Measurements from ENCODE around the gene CHRNG. TPM values are rescaled to one million over a fixed set of nuclear protein-coding genes. Genes with fewer than 3 reads are reported as not detected.

CHRNG gene
- total RNA-seq, 1 experiment from 2014 or later = not detected

- in situ Hi-C loops (cut with HindIII; ENCODE audit: low sequenced_read_pairs) = no loop called here
- no peak for DNase-seq (ENCODE audit: low spot score)
These were observed 54.5 kb downstream of the CHRNG start for GRCh38 chr2:232593982-232594381.

Other genes starting within 250 kb of the CHRNG start
- 6.2 and 9.0 TPM in 2 replicates for gene ALPP, start 160.9 kb upstream of the CHRNG start, total RNA-seq (2014; rRNA removed; shearing (Covaris generic))
- gene ALPG, start 132.8 kb upstream of the CHRNG start, total RNA-seq (2014; rRNA removed; shearing (Covaris generic)) = 203 and 218 TPM in 2 replicates
- gene ALPI, start 83.5 kb upstream of the CHRNG start, total RNA-seq (2014; rRNA removed; shearing (Covaris generic)) = not detected in 2 replicates
- 9.6 and 11.9 TPM in 2 replicates for gene ECEL1, start 51.9 kb upstream of the CHRNG start, total RNA-seq (2014; rRNA removed; shearing (Covaris generic))
- not detected in 2 replicates for gene PRSS56, start 19.3 kb upstream of the CHRNG start, total RNA-seq (2014; rRNA removed; shearing (Covaris generic))
- gene CHRND, start 13.5 kb upstream of the CHRNG start, total RNA-seq (2014; rRNA removed; shearing (Covaris generic)) = not detected in 2 replicates
- 5.2 and 7.4 TPM in 2 replicates for gene TIGD1, start 10.9 kb downstream of the CHRNG start, total RNA-seq (2014; rRNA removed; shearing (Covaris generic))
- gene EIF4E2, start 11.0 kb downstream of the CHRNG start, total RNA-seq (2014; rRNA removed; shearing (Covaris generic)) = 117 and 140 TPM in 2 replicates
- 2.4 and 4.2 TPM in 2 replicates for gene EFHD1, start 93.9 kb downstream of the CHRNG start, total RNA-seq (2014; rRNA removed; shearing (Covaris generic))
- gene GIGYF2, start 157.6 kb downstream of the CHRNG start, total RNA-seq (2014; rRNA removed; shearing (Covaris generic)) = 26.7 and 33.3 TPM in 2 replicates
- gene KCNJ13, start 236.9 kb downstream of the CHRNG start, total RNA-seq (2014; rRNA removed; shearing (Covaris generic)) = not detected in 2 replicates

Measured in G401 (cell line).